Left cardiac atrium (tissue), 4 donors: ENCODE data around the gene FOXL1. TPM values are rescaled to one million over a fixed set of nuclear protein-coding genes. Genes with fewer than 3 reads are reported as not detected.

Experiments
- ATAC-seq, 2 donors: fragments of 200-7000 bp; cut with Tn5 transposase; one replicate each; pipeline ENCODE4 v1.9.1; 2020; ENCODE audit warnings: mild to moderate bottlenecking in 2 of 2, moderate library complexity in 2 of 2
- DNase-seq: peaks from one replicate; pipeline ENCODE4 v3.0.0-alpha.2; 2020
- intact Hi-C, 2 donors: fragments of 100-400 bp; cut with DNase I; formaldehyde crosslinking; loops; one replicate each; pipeline versions ENCODE4 v1.14.1 to v1.15.1; 2022 to 2023
- total RNA-seq, 2 donors: library from RNA; stranded (reverse); fragmentation: NEBNext Ultra II Directional; extraction: Animal tissue kit (Norgen Biotek cat#: 25700); gene quantifications; one replicate each; pipeline ENCODE4 v1.2.1, GENCODE V29; 2021
- donor health status: DM: no; HTN: yes; CAD: no.
- donor health status: DM: no; HTN: yes; CAD: no; lungs with severe emphysema.
- donor health status: DM: yes; HTN: yes; CAD: no.
- donor health status: Dilated cardiomyopathy.

FOXL1 gene
- total RNA-seq, 2 donors from 2014 or later, result 0.80 to 1.4 TPM

DNA sequence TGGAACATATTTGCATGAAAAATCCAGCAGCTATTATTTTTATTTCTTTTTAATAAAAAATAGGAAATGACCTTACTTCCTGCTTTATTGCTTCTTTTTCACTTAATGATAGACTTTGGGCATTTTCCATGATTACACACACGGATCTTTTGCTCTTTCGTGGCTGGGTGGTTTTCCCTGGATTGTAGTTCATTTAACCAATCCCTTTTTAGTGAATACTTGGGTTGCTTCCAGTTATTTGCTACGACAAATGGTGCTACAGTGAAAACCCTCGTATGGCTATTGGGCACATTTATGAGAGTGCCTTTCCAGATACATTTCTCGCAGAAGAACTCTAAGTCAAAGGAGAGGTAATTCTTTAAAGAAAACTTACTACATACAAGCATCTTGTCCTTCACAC is 38.6 kb downstream of the FOXL1 start:
- ATAC-seq, result no peak
- DNase-seq, result no peak
- intact Hi-C loops, result no loop called here

DNA sequence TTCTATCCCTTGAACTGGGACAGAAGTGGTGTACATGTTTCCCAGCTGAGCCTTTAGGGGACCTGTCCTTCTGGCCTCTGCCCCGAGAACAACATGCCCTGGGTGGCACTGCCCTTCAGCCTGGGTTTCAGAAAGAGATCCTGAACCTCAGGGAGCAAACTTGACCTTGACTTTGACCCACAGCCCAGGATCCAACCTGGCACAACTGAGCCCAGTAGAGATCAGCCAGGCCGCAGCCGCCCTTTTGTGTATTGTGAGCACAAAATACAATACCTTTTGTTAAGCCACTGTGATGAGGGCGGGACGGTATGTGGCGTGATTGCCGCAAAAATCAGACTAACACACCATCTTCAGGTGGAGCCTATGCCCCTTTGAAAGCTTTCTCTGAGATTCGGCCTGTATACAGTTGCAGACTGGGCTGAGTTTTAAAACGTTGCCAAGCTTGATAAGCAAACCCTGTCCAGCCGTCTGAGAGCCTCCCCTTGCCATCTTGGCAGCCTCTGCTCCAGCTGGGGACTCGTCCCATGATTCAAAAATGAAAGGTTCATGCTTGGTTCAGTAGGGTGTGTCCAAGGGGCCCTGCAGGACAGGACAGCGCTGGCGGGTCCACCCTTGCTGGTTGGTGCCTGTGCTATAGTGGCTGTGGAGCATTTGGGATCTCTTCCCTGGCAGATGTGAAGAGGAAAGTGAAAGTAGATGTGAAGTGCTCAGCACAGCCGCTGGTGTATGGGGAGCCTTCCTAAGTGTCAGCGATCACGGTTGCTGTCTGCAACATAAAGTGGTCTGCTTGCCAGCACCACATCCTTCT is 40.3 kb downstream of the FOXL1 start:
- intact Hi-C loops, result no loop called here
- DNase-seq, result no peak
- ATAC-seq, result peak; percentile 67 to 72

DNA sequence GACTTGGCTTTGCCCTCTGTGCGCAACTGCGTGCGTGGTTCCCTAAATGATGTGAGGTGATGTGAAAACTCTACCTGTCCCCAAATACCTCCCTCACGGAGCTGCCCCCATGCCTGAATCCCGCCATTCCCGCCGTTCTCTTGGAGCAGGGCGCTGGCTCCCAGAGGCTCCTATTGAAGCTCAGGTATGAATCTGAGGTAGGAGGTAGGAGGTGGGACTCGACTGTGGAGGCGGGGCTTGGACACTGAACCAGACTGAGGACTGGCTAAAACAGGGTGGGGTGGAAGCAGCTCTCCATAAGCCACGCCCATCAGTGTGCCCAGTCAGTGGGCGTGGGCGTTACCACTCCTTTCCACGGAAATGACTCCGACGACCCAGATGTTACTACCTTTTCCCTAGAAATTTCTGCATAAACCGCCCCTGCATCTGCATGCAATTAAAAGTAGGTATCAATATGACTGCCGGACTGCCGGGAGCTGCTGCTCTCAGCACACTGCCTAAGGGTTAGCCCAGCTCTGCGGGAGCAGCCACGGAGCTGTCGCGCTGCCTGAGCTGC is 41.0 kb downstream of the FOXL1 start:
- DNase-seq (no peak), ATAC-seq (peak; percentile 55 to 63)
- intact Hi-C loops, result no loop called here

DNA sequence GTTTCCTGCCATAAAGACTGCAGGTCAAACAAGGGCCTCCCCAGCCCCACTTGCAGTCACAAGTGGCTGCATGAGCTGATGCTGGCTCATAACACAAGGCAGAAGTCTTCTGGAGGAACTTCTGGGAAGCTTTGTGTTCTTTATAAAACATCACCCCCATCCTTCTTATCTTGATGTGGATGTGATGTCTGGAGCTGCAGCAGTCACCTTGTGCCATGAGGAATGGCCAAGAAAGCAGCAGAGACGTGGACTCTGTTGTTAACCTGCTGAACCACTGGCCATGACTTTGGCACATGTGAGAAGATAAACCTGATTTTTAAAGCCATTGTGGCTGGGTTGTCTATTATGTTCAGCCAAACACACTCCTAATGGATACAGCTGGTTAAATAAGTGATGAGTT is 41.8 kb downstream of the FOXL1 start:
- intact Hi-C loops, result no loop called here
- DNase-seq (no peak), ATAC-seq (no peak)

DNA sequence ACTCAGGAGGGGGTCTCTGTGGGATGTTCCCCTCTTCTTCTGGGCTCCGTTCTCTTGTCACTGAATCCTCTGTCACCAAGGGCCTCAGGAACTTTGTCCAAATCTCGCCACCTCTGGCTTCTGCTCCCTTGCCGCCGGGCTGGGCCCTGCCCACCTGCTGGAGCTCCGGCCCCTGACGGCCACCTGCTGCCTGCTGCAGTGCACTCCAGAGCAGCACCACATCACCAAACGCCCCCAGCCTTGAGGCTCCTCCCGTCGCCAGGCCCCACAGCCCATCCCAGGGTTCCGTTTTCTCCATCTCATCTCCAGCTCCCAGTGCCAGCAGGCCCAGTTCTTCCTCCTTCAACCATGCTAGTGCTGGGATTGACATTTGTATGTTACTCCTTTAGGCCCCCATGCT is 43.6 kb downstream of the FOXL1 start:
- ATAC-seq (no peak), DNase-seq (no peak)
- intact Hi-C loops, result no loop called here

DNA sequence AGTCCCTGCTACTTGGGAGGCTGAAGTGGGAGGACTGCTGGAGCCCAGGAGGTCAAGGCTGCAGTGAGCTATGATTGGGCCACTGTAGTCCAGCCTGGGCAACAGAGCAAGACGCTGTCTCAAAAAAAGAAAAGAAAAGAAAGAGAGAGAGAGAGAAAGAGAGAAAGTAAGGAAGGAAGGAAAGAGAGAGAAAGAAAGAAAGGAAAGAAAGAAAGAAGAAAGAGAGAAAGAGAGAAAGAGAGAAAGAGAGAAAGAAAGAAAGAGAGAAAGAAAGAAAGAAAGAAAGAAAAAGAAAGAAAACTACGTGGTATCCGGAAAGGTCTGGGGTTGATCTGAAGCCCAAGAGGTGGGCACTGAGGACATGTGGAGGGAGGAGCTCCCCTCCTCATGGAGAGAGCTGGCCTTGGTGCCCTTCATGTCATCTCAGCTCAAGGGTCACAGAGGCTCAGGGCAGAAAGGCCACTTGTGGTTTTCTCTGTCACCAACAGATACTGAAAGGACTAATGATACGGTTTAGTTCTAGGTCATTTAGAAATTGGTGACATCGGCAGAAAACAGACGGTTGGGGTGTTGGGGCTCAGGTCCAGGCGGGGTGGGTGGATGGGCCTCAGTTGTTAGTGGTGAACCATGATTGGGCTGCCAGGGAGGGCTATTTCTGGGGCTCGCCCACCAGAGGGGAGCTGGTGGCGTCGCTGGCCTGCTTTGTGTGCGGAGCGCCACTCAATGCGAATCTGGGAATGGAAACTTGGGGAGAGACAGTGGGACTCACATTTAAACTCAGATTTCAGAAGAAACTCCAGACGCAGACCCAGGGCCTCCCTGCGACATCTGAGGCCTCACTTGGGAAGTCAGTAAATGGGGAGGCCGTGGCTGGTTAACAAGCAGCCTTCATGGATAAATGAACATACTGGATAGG is 44.6 kb downstream of the FOXL1 start:
- ATAC-seq (no peak), DNase-seq (no peak)
- intact Hi-C loops, result no loop called here

DNA sequence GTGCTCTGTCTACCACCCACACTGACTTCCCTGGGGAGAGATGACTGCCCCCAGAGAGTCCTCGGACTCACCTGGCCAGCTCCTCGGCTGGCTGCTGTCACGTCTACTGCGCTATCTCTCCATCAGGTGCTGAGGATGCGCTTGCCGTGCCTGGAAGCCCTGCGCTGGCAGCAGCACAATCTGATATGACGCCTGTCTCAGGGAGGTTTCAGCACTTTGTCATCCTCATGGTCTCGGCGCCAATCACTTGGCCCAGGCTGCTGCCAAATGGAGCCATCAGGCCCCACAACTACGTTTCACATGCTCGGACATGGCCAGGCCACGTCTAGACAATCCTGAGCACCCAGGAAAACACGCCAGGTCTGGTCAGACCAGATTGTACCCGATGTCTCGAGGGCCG is 46.7 kb downstream of the FOXL1 start:
- ATAC-seq, result no peak

DNA sequence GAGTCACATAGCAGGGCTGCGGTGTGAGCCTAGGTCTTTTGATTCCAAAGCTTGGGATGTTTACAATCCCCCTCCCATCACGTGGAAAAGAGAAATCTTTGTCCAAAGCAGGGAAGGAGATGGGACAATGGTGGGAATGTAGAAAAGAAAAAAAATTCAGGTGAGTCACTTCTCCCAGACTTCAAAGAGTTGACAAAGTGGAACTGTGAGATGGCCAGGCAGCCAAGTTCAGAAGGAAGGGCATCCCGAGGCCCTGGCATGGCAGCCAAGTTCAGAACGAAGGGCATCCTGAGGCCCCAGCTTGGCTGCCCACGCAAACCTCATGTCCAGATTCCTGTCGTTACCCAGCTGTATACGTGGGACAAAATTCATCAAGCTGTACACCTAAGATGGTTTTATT is 47.5 kb downstream of the FOXL1 start:
- intact Hi-C loops, result no loop called here
- no peak for DNase-seq
- no peak for ATAC-seq

More for the DNA sequence above, 46.7 kb downstream of the FOXL1 start:
- intact Hi-C loops, result no loop called here
- no peak for DNase-seq

DNA sequence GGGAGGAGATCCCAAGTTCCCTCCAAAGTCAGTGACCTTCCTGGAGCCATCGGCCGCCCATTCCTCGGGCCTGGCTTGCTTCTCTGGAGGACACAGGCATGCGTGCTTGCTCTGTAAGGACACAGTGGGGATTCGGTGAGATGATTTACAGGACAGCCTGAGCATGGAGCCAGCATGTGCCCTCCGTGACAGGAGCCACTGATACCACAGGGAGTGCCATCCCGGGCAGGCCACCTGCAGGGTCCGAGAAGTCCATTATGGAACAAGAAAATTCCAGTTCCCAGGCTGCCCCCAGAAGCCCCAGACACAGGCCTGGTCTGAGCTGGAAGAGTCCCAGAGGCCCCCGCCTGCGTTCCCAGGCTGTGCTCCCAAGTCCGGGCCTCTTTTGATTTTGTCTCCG is 47.9 kb downstream of the FOXL1 start:
- intact Hi-C loops, result no loop called here
- no peak for ATAC-seq
- DNase-seq, result no peak

DNA sequence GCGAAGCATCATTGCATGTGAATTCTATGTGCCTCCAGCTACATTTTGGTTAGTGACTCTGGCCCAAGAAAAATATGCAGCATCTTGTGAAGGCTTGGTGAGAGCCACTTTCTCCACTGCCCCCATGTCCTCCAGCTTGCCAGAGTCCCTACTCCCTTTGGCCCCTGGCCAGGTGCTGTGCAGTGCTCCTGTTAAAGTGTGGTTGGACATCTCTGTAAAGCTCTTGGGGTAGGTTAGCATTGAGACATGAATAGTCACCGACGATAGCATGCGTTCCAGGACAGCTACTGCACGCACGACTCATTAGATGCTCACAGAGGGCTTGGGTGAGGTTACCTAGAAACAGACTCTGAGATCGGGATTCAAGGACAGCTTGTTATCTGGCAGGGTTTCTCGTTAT is 48.6 kb downstream of the FOXL1 start:
- DNase-seq (no peak), ATAC-seq (no peak)
- intact Hi-C loops, result no loop called here

DNA sequence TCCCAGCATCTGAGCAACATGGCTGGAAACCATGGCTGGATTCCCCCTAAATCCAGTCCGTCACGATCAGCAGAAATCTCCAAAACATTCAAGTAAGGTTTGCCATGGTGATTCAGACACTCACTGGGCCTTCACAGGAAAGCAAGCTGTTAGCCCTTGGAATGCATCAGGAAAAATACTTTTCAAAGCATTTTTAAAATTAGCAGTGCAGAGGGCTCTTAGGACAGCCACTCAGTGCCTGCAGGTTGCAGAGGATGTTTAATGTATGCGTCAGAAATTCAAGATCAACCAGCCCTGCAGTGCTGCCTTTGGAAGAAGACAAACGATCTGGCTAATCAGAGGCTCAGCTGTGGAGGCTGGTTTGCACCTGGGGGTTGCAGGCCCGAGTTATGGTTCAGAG is 50.3 kb downstream of the FOXL1 start:
- intact Hi-C loops, result no loop called here
- DNase-seq (no peak), ATAC-seq (no peak)

DNA sequence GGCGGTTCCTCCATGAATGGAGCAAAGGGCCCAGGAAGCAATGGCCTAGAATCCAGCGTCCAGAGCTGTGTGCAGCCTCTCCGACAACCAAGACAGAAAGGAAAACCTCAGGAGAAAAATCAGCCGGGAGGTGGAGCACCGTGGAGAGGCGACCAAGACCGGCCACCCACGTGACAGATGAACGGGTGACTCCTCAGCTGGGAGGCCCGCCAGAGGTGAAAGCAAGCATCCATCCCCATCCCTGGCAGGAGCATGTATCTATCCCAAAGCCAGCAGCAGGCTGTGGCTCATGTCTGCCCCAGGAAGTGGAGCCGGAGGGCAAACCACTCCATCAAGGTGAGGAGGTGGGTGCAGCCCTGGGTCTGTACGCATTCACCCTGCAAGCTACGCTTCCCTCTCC is 52.1 kb downstream of the FOXL1 start:
- ATAC-seq (no peak), DNase-seq (no peak)
- intact Hi-C loops, result no loop called here

DNA sequence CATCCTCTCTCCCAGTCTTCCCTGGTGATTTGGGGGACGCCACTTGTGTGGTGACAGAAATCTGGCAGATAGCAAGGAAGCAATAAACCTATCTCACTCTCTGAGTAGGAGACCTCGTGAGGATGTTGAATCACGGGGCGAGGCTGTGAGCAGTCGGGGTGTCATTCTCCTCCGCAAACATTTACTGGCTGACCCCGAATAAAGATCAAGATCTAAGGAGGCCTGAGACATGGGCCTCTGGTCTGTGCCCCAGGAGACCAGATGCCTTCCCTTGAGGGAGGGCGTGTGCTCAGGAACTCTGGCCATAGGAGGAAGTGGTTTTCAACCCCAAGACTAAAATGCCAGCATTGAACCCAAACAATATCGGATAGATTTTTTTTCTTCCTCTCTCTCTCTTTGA is 53.1 kb downstream of the FOXL1 start:
- no peak for ATAC-seq
- intact Hi-C loops, result no loop called here
- no peak for DNase-seq

Other genes starting within 250 kb of the FOXL1 start
- gene FOXF1, start 68.0 kb upstream of the FOXL1 start, total RNA-seq, result under 1 TPM; 0.24 to 0.41 TPM
- gene MTHFSD, start 23.3 kb upstream of the FOXL1 start, total RNA-seq, result 10 to 100 TPM; 10.3 to 12.4 TPM
- 1 to 10 TPM; 1.9 to 5.3 TPM for gene FOXC2, start 11.7 kb upstream of the FOXL1 start, total RNA-seq